Choroid plexus epithelial cell (primary cell): Measurements from ENCODE around the gene ZNF521.
A peak's percentile ranks its signal among the peaks of the same experiment; 100 is the strongest.

ENCODE experiments used
- DNase-seq: peaks from one replicate; pipeline ENCODE4 v3.0.0-alpha.2; 2010; ENCODE audit warnings: low read depth
- H3K4me3 ChIP-seq: 2 replicates; pipeline ENCODE4 v1.5.1; 2011; ENCODE audit warnings: low read depth, mild to moderate bottlenecking, control low read depth, low read length, moderate library complexity
- CTCF ChIP-seq: conservative IDR thresholded peaks from 2 replicates; pipeline ENCODE4 v1.5.1; 2011; ENCODE audit warnings: low read depth, mild to moderate bottlenecking, control low read depth, inconsistent platforms, low read length, moderate library complexity

The ZNF521 gene

GRCh38 chr18:25103468-25104155 lies 248.4 kb downstream of the ZNF521 start:
- H3K4me3 ChIP-seq = no peak overlapping the region
- no peak for TF ChIP-seq CTCF
- DNase-seq = no peak

GRCh38 chr18:25102662-25103061 lies 249.3 kb downstream of the ZNF521 start:
- DNase-seq = no peak
- no peak for TF ChIP-seq CTCF
- no peak overlapping the region for H3K4me3 ChIP-seq

- TF ChIP-seq CTCF = no peak
- no peak for DNase-seq
- H3K4me3 ChIP-seq = no peak overlapping the region
Observed at GRCh38 chr18:25100418-25100817, 251.5 kb downstream of the ZNF521 start.

GRCh38 chr18:25099895-25100294 lies 252.1 kb downstream of the ZNF521 start:
- H3K4me3 ChIP-seq = no peak overlapping the region
- DNase-seq = peak; percentile 92
- TF ChIP-seq CTCF = no peak

DNA sequence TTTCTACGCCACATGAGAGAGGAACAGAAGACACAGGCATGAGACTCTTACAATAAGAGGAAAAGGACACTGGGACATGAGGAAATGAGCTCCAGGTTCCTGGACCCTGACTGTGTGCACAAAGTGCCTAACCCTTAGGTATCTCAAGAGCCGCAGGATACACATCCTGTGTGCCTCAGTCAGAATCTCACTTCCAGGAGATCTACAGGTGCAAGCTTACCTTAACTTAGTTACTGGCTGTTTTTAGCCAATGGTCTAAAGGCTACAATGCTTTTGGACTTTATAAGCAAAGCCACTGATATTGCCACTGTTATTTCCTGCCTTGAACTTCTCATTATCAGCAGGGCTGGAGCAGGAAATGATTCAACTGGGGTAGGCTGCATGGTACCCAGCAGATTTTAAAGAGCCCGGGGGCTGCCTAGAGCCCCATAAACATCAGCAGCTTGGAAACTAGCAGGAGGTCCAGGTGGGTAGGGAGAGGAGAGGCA lies 254.4 kb downstream of the ZNF521 start:
- peak; percentile 21 for DNase-seq
- no peak for TF ChIP-seq CTCF
- H3K4me3 ChIP-seq = no peak overlapping the region

GRCh38 chr18:25097057-25097456 lies 254.9 kb downstream of the ZNF521 start:
- no peak overlapping the region for H3K4me3 ChIP-seq
- DNase-seq = no peak
- no peak for TF ChIP-seq CTCF

DNA sequence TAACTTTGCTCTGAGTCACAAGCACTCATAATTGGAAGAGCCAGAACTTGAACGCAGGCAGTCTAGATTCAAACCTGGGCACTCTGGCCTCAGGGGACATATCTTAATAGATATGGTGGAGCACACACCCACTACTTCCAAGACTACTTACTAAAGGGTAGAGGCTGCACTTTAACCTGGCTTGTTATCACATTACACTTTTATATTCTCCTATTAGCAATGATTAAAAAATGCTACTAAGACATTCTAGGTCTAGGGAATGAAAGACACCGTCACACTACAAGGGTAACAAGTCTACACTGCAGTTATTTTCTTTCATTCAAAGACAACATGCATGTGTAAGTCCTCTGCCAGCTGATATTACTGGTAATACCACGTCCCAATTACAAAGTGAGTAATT lies 258.8 kb downstream of the ZNF521 start:
- H3K4me3 ChIP-seq = no peak overlapping the region
- no peak for TF ChIP-seq CTCF
- no peak for DNase-seq
